GM12875 (cell line): ENCODE measurements around the gene ARHGAP45.

Experiments
- H3K4me3 ChIP-seq: one replicate; pipeline ENCODE4 v1.5.1; 2011; ENCODE audit warnings: low read depth, low read length, control low read depth
- CTCF ChIP-seq: IDR thresholded peaks from 2 replicates; pipeline ENCODE4 v1.5.1; 2011; ENCODE audit warnings: low read depth, mild to moderate bottlenecking, control low read depth, inconsistent platforms, low read length, moderate library complexity, borderline replicate concordance; ENCODE audit not compliant: insufficient read depth

ARHGAP45 gene

GRCh38 chr19:1105873-1106840 lies 39.2 kb downstream of the ARHGAP45 start:
- H3K4me3 ChIP-seq = no peak overlapping the region
- TF ChIP-seq CTCF = no peak

GRCh38 chr19:1106841-1107660 lies 40.1 kb downstream of the ARHGAP45 start:
- no peak overlapping the region for H3K4me3 ChIP-seq

GRCh38 chr19:1107661-1108261 lies 40.8 kb downstream of the ARHGAP45 start:
- H3K4me3 ChIP-seq = no peak overlapping the region
- TF ChIP-seq CTCF = no peak

More at GRCh38 chr19:1106841-1107660, 40.1 kb downstream of the ARHGAP45 start:
- TF ChIP-seq CTCF = 0 out of 2 replicates have a peak, but pooled peaks have one; percentile 4

GRCh38 chr19:1108291-1109031 lies 41.5 kb downstream of the ARHGAP45 start:
- H3K4me3 ChIP-seq = no peak overlapping the region
- no peak for TF ChIP-seq CTCF

GRCh38 chr19:1109032-1109551 lies 42.1 kb downstream of the ARHGAP45 start:
- H3K4me3 ChIP-seq = no peak overlapping the region
- no peak for TF ChIP-seq CTCF
